Hematopoietic multipotent progenitor cell treated with erythropoietin and hydrocortisone succinate and interleukin-3 and kit ligand, for 6 days (in vitro differentiated cells): Measurements from ENCODE around the gene CAMK2N1.
"Not testable (repeated sequence)": the region's sequence is repeated elsewhere in the genome, so short reads cannot be mapped to it uniquely, and the experiment has no call there.

Experiments used
- DNase-seq: peaks from one replicate; pipeline ENCODE4 v3.0.0-alpha.2; 2015

CAMK2N1 gene

DNA sequence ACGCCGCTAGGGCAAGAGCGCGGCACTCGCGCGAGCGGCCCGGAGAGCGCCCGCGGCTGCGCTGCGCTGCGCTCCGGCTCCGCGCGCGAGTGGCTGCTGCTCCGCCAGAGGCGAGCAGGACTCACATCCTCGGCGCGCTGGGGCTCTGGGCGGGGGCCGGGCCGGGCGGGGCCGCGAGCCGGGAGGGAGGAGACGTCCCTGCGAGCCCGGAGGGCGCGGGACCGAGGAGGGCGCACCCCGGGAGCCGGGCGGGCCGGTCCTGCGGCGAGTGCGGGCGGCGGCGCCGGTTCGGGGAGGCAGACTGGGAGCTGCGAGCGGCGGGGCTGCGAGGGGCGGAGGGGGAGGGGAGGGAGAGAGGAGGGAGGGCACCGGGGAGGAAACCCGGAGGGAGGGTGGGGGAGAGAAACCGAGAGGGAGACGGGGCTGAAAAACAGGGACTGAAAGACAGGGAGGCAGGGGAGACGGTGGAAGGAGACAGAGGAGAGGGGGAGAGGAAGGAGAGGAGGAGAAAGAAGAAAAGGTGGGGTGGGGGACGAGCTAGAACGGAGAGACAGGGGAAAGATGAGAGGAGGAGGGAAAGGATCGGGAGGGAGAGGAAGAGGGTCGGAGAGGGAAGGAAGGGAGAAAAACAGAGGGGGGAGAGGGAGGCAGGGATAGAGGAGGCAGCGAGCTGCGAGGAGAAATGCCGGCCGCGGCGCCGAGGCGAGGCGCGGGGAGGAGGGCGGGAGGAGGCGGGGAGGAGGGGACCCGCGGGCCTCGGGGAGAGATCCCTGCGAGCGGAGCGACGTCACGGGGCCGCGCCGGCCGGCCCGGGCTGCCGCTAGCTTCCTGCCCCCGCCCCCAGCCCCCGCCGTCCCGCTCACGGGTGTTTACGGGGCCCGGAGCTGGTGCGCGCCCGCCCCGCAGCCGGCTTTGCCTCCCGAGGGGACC lies at the start of gene CAMK2N1:
Gene CAMK2N1, minus strand, starts transcription at position 684 of the 930 bp plus-strand sequence. CDS start 831 bp downstream, outside the sequence.
- DNase-seq: no peak

DNA sequence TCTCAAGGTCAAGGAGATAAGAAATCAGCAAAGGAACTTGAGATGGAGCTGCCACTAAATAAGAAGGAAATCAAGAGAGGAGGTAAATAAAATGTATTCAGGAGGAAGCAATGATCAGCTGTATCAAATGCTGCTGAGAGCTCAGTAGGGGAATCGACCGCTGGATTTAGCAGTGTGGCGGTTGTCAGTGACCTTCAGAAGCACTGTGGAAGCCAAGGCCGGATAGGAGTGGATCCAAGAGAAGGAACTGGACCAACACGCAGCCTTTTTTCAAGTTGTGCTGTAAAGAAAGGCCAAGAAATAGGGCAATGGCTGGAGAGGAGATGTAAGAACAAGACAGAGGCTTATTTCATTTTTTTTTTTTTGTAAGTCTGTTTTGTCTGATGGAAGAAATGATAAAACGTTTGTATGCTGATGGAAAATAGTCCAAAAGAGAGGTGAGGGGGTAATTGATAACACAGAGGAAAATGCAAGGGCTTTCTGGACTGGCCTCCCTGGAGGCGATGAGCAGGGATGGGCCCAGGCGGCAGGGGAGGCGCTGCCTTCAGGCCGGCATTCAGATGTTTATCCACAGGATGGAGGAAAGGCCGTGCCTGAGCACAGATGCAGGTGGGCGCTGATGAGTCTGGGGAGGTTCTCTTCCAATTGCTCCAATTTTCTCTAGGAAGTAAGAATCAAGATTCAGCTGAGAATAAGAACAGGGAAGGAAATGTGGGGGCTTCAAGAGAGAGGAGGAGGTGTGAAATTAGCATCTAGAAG lies 48.8 kb upstream of the CAMK2N1 start:
- no peak for DNase-seq

DNA sequence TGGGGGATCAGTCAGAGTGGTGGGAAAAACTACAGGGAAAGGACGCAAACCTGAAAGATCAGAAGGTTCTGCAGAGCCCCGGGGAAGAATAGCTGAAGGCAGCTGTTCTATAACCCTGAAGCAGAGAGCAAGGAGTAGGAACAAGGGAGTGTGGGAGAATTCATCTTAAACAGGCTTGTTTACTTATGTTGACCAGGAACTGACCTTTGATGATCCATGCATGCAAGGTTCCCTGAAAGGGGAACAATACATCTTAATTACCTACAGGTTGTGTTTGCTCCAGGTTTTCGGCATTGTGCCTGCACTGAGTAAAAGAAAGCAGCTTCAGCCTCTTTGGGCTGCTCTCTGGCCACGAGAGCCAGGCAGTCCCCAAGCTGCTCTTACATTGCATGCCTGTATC lies 47.6 kb upstream of the CAMK2N1 start:
- no peak for DNase-seq

DNA sequence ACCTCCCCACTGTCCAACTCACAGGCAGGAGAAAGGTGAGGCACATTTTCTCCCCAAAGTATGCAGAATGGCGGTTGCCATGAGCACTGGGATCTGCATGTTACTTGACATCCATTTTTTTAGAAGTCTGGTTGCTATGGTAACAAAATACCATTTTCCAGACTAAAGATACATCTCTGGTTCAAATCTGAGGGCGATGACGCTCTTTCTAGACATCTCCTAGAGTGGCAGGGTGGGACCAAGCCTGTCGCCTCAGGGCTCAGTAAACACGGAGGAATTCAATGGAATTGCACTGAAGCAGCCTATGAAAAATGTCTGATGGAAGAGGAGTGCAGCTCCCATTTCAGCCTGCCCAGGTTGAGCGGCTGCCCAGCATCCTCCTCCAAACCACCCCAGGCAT lies 44.9 kb upstream of the CAMK2N1 start:
- no peak for DNase-seq

DNA sequence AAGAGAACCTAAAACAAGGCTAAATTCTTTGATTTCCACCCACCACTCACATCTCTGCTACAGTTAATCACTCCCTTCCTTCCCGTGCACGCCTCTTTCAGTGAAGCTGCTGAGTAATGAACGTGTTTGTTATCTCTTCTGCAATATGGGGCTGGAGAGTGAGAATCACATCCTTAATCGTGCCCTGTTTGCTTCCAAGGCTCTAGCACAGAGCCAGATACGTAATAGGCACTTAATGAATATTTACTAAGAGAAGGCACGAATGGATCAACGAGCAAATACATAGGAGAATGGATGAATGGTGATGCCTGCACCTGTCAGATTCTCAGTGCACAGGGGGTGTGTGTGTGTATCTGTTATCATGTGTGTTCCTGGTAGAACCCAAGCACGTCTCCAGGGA lies 44.3 kb upstream of the CAMK2N1 start:
- DNase-seq: peak; percentile 67

- no peak for DNase-seq
Observed at GRCh38 chr1:20528221-20528620, 42.2 kb upstream of the CAMK2N1 start.

GRCh38 chr1:20526267-20526666 lies 40.3 kb upstream of the CAMK2N1 start:
- no peak for DNase-seq

DNA sequence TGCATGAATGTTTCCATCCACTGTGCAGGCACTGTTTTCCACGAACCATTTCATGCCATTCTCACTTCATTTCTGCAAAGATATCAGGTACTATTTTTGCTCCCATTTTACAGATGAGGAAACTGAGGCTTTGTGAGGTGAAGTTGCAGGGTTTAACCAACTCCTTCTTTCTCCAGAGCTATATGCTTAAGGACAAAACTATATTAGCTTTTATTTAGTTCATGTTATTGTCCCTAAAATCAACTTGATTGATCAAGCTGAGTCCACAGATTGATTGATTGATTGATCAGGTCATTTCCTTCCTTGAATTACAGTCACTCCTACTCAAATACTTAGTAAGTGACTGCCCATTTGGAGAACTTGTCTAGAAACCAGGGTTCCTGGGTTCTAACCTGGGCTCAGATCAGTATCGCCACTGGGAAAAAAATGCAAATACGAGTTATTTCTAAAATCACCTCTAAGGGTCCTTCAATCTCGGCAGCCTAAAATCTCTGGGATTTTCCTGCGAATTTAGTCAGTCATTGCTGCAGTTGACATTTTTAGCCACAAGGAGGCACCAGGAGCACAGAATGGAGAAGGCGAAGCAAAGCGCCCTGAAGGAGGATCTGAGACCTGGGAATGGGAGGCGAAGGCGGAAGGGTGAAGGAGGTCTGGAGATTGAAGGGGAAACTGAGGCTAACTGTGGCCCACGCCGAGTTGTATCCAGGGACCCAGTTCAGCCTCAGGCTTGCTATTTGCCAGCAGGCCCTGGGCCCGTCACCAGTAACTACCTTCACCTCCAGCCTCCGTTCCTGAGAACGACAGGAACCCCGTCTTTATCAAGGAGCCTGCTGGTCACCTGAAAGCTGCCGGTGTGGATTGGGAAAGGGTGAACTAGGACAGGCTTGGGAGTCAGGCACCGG lies 36.2 kb upstream of the CAMK2N1 start:
- peak; percentile 86 for DNase-seq

- peak; percentile 33 for DNase-seq
Observed at GRCh38 chr1:20519609-20520262, 33.7 kb upstream of the CAMK2N1 start.

GRCh38 chr1:20511518-20512428 lies 25.8 kb upstream of the CAMK2N1 start:
- DNase-seq: no peak

GRCh38 chr1:20508411-20508771 lies 22.4 kb upstream of the CAMK2N1 start:
- no peak for DNase-seq

- peak; percentile 96 for DNase-seq
Observed at GRCh38 chr1:20507564-20508410, 21.8 kb upstream of the CAMK2N1 start, which contains the start of gene MUL1. Gene MUL1 (minus strand): TSS chr1:20508151. CDS start chr1:20508024, 127 bp downstream.

- peak; percentile 27 for DNase-seq
Observed at GRCh38 chr1:20507248-20507563, 21.2 kb upstream of the CAMK2N1 start.

- no peak for DNase-seq
Observed at GRCh38 chr1:20505488-20505887, 19.5 kb upstream of the CAMK2N1 start.

DNA sequence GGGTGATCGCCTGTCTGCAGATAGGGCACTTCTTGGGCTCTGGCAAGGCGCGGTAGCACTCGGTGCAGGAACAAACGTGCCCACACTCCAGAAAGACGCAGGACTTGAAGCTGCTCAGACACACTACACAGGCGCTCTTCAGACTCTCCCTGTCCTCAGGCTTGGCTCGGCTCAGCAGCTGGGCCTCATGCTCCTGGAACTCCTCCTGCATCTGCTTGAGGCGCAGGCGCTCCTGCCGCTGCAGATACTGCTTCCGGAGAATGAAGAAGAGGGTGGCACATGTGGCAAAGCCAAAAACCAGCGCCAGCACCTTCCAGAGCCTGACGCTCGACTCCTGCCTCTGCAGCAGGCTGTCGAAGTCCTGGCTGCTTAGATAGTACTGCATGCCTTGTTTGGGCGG lies 14.7 kb upstream of the CAMK2N1 start:
- no peak for DNase-seq

GRCh38 chr1:20499718-20500117 lies 13.7 kb upstream of the CAMK2N1 start:
- DNase-seq: no peak

DNA sequence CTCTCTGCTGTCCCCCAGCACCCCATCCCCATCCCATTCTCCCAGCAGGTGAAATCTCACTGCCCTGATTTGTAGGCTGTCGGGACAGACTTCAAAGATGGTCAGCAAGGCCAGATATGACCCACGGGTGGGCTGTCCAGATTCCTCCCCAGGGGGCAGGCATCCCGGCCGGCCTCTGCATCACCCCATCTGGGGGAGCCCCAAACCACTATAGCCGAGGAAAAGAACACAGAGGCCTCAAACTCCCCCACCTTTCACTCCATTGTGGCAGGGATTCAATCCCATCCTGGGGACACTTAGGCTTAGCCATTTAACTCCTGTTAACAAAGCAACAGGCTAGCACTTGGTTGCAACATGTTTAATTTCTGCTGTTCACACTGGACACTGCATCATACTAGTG lies 13.1 kb upstream of the CAMK2N1 start:
- DNase-seq: no peak

GRCh38 chr1:20498116-20498515 lies 12.1 kb upstream of the CAMK2N1 start:
- no peak for DNase-seq

GRCh38 chr1:20497506-20497905 lies 11.5 kb upstream of the CAMK2N1 start:
- DNase-seq: no peak

DNA sequence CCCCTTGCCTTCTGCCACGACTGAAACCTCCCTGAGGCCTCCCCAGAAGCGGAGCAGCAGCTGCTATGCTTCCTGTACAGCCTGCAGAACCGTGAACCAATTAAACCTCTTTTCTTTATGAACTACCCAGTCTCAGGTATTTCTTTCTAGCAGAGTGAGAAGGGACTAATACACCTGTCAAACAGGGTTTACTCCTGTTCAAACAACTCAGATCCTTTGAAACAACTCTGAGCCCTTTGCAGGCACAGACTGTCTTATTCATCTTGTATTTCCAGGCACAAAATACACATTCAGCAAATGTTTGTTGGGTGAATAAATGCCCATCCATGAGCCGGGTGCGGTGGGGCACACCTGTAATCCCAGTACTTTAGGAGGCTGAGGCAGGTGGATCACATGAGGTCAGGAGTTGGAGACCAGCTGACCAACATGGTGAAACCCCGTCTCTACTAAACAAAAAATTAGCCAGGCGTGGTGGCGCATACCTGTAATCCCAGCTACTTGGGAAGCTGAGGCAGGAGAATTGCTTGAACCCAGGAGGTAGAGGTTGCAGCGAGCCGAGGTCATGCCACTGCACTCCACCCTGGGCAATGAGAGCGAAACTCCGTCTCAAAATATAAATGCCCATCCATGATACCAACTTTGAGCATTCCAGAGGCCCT lies 10.8 kb upstream of the CAMK2N1 start:
- DNase-seq: not testable (repeated sequence)
